Mucosa of stomach (tissue), 1 donor: ENCODE data around the gene PLCL1.

Source experiments
- H3K27me3 ChIP-seq: one replicate; pipeline ENCODE4 v1.7.0; 2013; ENCODE audit warnings: mild to moderate bottlenecking, low read length; ENCODE audit not compliant: control insufficient read depth, insufficient read depth
- H3K36me3 ChIP-seq: one replicate; pipeline ENCODE4 v1.7.0; 2013; ENCODE audit warnings: low read length; ENCODE audit not compliant: control insufficient read depth, insufficient read depth
- H3K4me1 ChIP-seq: one replicate; pipeline ENCODE4 v1.7.0; 2013; ENCODE audit warnings: mild to moderate bottlenecking, low read length; ENCODE audit not compliant: control insufficient read depth, insufficient read depth
- H3K4me3 ChIP-seq: one replicate; pipeline ENCODE4 v1.7.0; 2013; ENCODE audit warnings: low read length
- H3K9ac ChIP-seq: one replicate; pipeline ENCODE4 v1.7.0; 2013; ENCODE audit warnings: mild to moderate bottlenecking, low read length, moderate library complexity
- H3K9me3 ChIP-seq: one replicate; pipeline ENCODE4 v1.7.0; 2013; ENCODE audit warnings: mild to moderate bottlenecking, low read length, moderate library complexity; ENCODE audit not compliant: control insufficient read depth
- donor health status: Pancreatic carcinoma.

Gene PLCL1

DNA sequence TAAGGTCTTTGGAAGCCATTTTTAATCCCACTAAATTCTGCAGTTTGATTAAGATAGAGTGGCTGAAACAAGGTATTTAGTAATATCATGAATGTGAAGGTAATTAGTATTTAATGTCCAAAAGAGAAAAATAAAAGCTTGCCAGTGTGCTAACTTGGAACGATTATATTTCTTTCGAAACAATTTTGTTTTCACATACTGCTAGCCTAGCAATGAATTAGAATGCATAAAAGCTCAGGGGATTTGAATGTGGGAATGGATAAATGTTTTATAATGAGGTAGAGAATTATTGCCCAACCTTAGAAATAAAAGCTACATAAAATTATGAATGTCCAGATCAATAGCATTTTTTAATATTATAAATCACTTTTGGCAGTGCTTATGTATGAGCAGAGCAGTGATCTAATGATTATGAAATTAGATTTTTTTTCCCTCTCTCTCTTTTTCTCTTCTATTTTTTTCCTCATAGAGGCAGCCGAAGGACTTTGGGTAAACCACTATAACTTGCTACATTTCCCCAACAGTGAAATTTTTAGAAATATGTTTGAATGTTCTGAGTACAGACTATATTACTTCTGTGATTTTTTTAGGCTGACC, 75.5 kb downstream of the PLCL1 start:
- no peaks in the 10 kb centered on the region for H3K27me3 ChIP-seq
- H3K4me3 ChIP-seq = no peak overlapping the region
- H3K36me3 ChIP-seq = no peaks in the 10 kb centered on the region
- H3K9ac ChIP-seq = no peak overlapping the region
- no peaks in the 10 kb centered on the region for H3K4me1 ChIP-seq
- H3K9me3 ChIP-seq = no peaks in the 10 kb centered on the region

DNA sequence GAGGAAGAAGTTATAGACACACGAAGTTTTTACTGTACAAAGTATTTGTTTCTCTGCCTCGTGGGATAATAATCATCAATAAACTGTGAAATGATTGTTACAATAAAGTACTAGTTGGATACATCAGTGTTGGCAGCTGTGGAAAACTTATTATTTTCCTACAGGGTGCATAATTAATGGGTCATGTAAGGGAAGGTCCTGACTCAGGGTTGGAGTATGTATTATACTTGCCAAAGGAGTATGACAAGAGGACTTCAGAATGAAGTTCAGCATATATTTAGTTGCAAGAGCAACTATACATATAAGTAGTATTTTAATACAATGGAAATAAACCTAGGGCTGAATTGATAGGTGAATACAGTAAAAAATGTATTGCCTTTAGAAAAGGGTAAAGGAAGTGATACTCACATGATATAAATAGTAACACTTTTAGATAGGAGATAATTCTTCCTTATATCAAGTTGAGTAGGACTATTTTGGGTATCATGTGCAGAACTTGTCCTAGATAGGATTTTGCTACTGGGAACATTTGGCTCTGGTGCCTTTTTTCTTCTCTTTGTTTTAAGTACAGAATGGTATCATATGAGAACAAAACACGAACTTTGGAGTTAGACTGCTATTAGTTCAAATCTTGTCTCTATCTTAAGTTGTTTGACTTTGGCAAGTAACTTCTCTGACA, 79.1 kb downstream of the PLCL1 start:
- H3K9me3 ChIP-seq = no peaks in the 10 kb centered on the region
- no peak overlapping the region for H3K4me3 ChIP-seq
- no peaks in the 10 kb centered on the region for H3K36me3 ChIP-seq
- no peaks in the 10 kb centered on the region for H3K4me1 ChIP-seq
- no peak overlapping the region for H3K9ac ChIP-seq
- no peaks in the 10 kb centered on the region for H3K27me3 ChIP-seq

DNA sequence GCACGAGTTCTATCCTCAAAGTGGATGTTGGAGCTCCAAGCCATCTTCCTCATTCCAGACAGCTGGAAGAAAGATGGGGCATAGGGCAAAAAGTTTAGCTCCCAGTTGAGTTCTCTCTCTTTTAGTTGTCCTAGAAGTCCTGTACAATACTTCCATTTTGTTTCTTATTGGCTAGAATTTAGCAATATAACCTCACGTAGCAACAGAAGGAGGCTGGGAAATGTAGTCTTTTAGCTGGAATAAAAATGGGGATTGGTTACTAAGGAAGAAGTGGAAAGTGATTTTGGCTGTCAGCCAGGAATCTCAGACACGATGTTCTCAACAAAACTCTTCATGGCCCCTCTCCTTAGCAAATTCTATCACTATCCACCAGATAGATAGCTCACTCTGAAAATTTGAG, 79.9 kb downstream of the PLCL1 start:
- Histone ChIP-seq H3K36me3 (no peaks in the 10 kb centered on the region), H3K4me3 (no peak overlapping the region), H3K4me1 (no peaks in the 10 kb centered on the region), H3K9me3 (no peaks in the 10 kb centered on the region), H3K27me3 (no peaks in the 10 kb centered on the region), H3K9ac (no peak overlapping the region)

DNA sequence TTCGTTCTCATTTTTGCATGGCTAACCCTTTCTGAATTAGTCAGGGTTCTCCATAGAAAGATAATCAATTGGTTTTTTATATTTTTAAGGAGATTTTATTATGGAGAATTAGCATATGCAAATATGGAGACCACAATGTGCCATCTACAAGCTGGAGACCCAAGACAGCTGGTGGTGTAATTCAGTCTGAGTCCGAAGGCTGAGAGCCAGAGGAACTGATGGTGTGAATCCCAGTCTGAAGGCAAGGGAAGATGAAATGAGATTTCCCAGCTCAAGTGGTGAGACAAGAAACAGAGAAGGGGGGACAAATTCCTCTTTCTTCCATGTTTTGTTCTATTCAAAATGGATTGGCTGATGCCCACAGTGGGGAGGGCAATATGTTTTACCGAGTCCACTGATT, 80.7 kb downstream of the PLCL1 start:
- H3K4me3 ChIP-seq = no peak overlapping the region
- no peaks in the 10 kb centered on the region for H3K4me1 ChIP-seq
- no peaks in the 10 kb centered on the region for H3K27me3 ChIP-seq
- H3K9ac ChIP-seq = no peak overlapping the region
- H3K36me3 ChIP-seq = no peaks in the 10 kb centered on the region
- no peaks in the 10 kb centered on the region for H3K9me3 ChIP-seq

DNA sequence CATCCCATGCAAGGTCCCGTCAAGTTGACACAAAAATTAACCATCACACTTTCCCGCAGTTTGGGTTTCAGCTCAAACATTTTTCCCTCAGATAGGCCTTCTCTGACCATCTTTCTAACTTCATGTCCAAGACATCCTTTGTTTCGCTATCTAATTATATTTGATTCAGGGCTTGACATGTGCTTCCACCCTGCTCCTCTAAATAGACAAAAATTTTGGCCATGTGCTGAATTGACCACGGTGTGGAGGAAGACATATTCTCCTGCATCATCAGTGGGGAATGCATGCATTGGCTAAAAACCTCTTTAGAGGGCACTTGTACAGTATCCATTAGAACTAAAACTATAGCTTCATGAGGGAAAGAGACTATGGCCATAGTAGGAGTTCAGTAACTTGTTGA, 81.2 kb downstream of the PLCL1 start:
- Histone ChIP-seq H3K4me3 (no peak overlapping the region), H3K9me3 (no peaks in the 10 kb centered on the region), H3K36me3 (no peaks in the 10 kb centered on the region), H3K27me3 (no peaks in the 10 kb centered on the region), H3K4me1 (no peaks in the 10 kb centered on the region), H3K9ac (no peak overlapping the region)

DNA sequence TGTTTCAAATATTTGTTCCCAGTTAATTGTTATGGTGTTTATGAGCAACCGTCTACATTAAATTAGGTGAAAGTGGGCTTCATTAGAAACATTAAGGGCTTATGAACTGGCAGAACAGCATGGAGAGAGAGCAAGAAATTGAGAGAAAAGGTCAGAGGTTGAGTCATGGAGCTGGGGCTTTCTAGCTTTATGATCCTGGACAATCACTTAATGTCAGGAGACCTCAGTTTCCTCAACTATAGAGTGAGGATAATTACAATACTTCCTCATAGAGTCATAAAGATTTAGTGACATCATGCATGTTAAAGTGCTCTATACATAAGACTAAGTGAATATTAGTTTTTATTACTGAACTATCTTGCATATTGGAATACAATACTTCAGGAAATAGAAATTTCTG, 83.9 kb downstream of the PLCL1 start:
- H3K4me1 ChIP-seq = no peaks in the 10 kb centered on the region
- no peak overlapping the region for H3K9ac ChIP-seq
- H3K9me3 ChIP-seq = no peaks in the 10 kb centered on the region
- H3K27me3 ChIP-seq = no peaks in the 10 kb centered on the region
- no peak overlapping the region for H3K4me3 ChIP-seq
- no peaks in the 10 kb centered on the region for H3K36me3 ChIP-seq

DNA sequence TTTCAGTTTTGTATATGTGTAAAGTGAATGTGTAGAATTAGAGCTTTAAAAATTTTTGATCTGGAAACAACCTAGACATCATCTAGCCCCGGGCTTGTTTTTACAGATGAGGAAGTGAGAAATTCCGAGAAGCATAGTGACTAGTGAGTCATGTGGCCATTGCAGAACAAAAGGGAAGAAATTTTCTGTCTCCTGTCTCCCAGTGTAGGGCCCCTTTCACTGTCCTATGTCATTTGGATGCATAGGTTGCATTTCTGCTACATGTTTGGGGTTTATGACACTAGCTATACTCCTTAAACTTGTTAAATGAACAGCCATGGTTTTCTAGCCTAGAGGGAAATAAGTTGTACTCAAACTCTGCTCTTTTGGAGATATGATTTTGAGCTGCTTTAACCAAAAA, 84.6 kb downstream of the PLCL1 start:
- Histone ChIP-seq H3K9ac (no peak overlapping the region), H3K36me3 (no peaks in the 10 kb centered on the region), H3K4me1 (no peaks in the 10 kb centered on the region), H3K27me3 (no peaks in the 10 kb centered on the region), H3K9me3 (no peaks in the 10 kb centered on the region), H3K4me3 (no peak overlapping the region)

DNA sequence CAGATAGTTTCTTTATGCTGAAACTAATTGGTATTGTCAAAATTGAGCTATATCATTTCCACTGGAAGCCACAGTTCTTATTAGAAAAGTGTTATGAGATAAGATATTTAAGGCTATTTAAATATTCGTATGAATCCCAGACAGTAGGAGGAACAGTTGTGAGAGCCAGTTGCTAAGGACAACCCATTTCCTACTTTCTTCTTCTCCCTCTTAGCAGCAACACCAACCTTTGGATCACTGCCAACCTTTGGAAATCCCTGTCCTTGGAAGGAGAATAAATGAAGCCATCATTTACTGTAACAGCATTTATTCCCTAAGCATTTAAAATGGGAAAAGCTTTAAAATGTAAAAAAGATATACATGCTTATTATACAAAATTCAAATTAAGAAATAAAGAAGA, 85.8 kb downstream of the PLCL1 start:
- Histone ChIP-seq H3K4me1 (no peaks in the 10 kb centered on the region), H3K9me3 (no peaks in the 10 kb centered on the region), H3K9ac (no peak overlapping the region), H3K27me3 (no peaks in the 10 kb centered on the region), H3K4me3 (no peak overlapping the region), H3K36me3 (no peaks in the 10 kb centered on the region)

DNA sequence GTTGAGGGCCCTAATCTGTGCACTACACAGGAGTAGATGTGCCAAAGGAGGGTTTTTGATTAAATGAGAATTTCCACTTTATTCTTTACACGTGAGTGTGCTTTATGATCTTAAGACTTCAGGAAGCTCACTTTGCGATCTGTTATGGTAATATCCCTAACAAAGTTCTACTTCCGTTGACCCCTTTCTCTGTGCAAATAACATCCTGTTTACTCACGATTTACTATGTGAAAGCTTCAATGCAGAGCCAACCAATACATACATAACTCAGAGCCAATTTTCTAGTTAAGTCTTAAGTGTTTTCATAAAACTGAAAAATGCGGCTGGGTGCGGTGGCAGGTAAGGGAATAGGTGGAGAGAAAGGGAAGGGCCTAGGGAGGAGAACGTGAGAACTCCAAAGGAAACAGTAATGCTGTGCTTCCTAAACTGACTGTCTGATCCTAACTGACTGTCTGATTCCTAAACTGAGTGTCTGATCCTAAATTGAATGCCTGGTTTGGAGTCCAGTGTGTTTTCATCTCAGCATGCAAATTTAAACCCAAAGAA, 87.6 kb downstream of the PLCL1 start:
- H3K27me3 ChIP-seq = no peaks in the 10 kb centered on the region
- no peak overlapping the region for H3K9ac ChIP-seq
- no peaks in the 10 kb centered on the region for H3K9me3 ChIP-seq
- H3K4me3 ChIP-seq = no peak overlapping the region
- H3K36me3 ChIP-seq = no peaks in the 10 kb centered on the region
- H3K4me1 ChIP-seq = no peaks in the 10 kb centered on the region

DNA sequence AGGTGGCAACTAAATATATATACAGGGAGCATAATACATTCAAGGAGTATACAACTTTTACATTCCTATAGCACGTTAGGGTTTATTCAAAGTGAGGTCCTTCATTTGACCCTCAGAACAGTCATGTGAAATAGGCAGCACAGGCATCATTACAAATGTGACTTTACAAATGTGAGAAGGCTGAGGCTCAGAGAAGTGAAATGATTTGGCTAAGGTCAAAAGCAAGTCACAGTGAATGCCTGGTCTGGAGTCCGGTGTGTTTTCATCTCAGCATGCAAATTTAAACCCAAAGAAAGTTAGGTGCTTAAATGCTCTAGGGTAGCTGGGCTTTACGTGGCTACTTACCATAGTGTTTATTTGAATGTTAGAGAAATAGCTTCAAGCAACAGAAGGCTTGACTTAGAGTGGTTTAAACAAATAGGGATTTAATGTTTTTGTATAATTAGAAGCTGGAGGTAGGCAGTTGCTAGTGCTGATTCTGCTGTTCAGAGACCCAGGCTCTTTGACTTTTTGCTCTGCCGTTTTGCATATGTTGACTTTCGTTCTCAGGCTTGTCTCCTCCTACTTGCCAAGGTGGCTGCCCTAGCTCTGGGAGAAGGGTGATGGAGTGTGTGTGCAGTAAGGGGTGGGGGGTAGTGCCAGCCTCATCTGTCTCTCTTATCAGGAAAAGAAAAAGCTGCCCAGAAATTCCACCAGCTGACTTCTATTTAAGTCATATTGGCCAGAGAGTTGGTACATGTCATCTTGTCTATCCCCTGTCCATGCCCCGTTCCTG, 89.2 kb downstream of the PLCL1 start:
- no peaks in the 10 kb centered on the region for H3K9me3 ChIP-seq
- H3K4me3 ChIP-seq = no peak overlapping the region
- no peaks in the 10 kb centered on the region for H3K4me1 ChIP-seq
- H3K27me3 ChIP-seq = no peaks in the 10 kb centered on the region
- H3K36me3 ChIP-seq = no peaks in the 10 kb centered on the region
- H3K9ac ChIP-seq = no peak overlapping the region

DNA sequence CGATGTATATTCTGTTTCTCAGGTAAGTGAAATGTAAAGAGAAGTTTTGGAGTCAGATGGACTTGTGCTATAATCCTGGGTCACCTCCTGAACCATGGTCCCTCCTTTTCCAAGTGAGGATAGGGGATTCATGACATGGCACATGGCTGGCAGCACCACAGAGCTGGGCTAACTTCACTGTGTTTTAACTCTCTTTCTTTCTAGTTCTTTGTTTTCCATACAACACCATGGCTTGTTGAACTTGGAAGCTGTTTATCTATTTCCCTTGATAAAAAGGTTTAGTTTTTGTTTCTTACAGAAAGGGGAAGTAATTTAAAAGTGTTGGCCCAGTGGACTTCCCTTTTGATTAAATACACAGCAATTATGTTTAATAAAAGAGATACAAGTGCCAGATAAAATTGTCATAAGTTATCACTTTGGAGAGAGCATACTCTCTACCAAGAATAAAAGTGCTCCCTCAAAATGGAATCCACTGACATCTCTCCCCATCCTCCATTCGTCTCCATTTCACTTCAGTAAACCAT, 90.4 kb downstream of the PLCL1 start:
- Histone ChIP-seq H3K4me1 (no peaks in the 10 kb centered on the region), H3K4me3 (no peak overlapping the region), H3K9me3 (no peaks in the 10 kb centered on the region)

More for the DNA sequence above, 90.4 kb downstream of the PLCL1 start:
- Histone ChIP-seq H3K9ac (no peak overlapping the region), H3K27me3 (no peaks in the 10 kb centered on the region), H3K36me3 (no peaks in the 10 kb centered on the region)
